GM19395 (cell line): ENCODE measurements around the gene KIF17.
A peak's percentile ranks its signal among the peaks of the same experiment; 100 is the strongest.

Source experiments
- ATAC-seq: cut with Tn5 transposase; IDR thresholded peaks from one replicate; pipeline ENCODE4 v1.9.1; 2021; ENCODE audit warnings: mild to moderate bottlenecking, moderate library complexity; ENCODE audit not compliant: unreplicated experiment

KIF17 gene

DNA sequence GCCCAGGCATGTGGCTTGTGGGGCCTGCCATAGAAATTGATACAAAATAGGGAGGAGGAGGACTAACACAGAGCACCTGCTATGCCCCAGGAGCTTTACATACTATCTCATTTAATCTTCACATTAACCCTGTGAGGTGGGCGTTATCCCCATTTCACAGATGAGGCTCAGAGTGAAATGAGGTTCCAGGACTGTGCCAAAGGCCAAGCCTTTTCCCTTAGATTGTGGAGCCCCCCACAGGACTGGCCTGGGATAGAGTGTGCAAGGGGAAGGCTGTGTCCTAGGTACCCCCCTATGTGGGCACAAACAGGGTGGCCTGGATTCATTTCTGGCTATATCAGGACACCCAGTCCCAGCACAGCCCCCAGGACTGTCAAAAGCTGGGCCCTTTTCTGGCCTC lies 54.4 kb downstream of the KIF17 start:
- ATAC-seq, result no peak

DNA sequence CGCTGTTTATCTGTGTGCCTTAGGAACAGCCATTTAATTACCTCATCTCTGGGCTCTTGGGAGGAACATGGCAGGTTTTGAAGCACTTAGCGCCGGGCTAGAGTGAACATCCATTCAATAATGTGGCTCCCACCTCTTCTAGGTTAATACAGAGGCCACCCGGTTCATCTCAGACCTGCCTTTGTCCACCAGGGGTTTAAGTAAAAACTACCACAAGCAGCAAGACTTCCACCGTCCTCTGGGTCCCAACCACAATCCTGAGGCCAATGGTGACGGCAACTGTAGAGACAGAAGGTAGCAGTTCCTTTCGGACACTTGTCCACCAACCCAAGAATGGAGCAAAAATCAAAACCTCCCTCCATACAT lies 55.7 kb downstream of the KIF17 start:
- no peak for ATAC-seq

DNA sequence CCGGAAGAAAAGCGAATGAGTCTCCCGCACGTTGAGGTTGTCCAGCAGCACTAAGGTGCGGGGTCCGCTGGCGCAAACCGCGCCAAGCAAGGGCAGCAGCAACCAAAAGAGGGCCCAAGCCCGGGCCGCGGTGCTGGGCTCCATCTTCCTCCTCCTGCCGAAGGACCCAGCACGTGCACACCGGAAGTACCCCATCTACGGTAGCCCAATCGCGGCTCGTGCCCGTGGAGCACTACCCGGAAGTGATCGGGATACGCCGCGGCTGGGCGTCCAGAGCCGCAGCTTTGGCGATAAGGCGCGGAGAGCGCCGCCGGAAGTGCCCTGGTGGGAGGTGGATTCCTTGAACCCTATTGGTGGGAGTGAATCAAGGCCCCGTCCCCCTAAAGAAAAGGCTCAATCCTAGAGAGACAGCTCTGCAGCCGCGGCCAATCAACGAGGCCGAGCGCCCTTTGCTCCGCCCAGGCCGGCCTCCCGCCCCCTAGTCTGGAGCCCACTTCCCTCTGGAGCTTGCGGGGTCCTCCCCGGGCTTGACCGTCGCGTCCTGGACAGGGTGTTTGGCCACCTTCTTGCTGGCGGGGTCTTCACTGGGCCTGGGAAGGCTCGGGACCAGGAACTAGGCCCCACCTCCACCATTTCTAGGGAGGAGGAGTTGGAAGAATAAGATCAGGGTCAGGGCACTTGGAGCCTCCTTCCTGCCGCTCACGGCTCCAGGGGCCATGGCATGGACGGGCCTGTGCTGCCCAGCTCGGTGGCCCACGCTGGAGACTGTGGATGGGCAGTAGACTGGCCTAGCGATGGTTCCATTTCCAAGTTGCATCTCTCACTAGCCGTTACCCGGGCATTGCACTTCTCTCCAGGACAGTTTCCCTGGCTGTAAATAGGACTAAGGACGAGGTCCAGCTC lies 56.3 kb downstream of the KIF17 start, which contains the start of gene DDOST:
Gene DDOST (minus strand): TSS at position 163 of the 903 bp plus-strand sequence. CDS start 19 bp downstream, at position 144.
- peak; percentile 98 for ATAC-seq

DNA sequence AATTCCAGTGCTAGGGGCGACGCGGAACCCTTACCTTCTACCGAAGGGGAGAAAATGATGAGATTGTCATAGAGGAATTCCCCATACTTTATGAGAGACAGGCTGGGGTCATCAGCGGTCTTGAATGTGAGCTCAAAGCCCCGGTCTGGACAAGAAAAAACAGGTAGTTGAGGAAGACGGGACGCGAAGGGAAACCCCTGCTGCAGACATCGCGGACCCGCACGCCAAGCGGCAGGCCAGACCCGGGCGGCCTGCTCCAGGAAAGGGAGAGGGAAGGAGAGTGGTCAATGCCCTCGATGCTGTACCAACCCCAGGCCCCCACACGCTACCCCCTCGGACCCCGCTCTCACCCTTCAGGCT lies 57.0 kb downstream of the KIF17 start:
- ATAC-seq, result no peak

DNA sequence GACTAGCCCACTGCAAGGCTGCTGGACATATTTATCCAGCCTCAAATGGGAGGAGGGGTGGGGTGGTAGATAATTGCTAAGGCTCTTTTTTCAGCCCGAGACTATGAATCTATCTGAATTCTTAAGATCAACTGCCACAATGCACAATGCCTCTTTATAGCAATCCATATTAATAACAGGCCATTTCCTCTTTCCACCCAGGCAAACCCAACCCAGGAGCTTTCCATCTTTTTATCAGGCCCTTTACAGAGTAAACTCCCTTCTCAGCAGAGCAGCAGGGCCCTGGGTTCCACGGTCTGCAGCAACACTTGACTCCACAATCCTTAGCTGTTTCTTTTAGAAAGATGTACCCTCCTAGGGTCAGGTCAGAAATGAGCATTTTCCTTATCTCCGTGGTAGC lies 57.4 kb downstream of the KIF17 start:
- no peak for ATAC-seq

DNA sequence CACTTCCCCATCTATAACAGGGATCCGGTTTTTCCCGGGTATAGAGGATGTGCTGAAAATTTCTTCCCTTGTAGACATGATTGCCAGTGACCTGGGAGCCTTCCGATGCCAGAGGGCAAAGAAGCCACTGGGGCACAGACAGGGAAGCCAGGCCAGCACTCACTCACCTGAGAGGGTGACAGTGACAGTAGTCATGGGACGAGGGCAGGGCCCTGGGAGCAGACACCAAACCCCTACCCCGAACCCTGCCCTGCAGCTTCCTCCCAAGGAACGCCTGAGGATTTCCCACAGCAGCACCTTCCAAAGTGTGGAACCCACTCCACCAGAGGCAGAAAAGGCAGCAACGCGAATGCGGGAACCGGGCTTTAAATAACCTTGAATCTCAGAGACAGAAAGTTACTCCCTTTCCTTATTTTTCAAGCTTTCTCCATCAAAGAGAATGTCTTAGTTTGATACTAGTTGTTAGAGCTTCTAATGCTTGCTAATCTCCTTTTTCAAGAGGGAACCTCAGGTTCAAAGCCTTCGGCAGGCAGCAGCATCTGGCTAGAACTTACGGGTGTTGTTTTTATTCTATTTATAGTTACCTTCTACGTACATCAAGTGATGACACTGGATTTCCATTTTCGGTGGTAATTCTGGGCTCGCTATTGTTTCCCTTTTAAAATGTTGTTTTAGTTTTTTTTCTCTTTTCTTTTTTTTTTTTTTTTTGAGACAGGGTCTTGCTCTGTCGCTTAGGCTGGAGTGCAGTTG lies 59.5 kb downstream of the KIF17 start:
- ATAC-seq, result no peak

DNA sequence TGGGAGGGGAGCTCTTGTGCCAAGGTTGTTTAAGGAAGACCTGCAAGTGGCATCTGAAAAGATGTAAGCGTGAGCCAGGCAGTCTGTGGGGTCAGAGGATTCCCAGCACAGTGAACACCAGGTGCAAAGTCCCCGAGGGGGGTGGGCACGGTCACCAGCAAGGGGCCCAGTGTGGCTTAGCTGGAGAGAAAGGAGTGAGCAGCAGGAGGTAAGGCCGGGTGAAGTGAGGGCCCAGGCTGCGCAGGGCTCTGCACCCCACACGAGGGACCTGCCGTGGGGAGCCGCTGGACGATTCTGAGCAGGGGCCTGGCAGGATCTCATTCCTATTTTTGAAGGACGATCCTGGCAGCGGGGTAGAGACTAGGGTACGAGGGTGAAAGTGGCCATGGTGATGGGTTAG lies 60.8 kb downstream of the KIF17 start:
- ATAC-seq, result no peak

DNA sequence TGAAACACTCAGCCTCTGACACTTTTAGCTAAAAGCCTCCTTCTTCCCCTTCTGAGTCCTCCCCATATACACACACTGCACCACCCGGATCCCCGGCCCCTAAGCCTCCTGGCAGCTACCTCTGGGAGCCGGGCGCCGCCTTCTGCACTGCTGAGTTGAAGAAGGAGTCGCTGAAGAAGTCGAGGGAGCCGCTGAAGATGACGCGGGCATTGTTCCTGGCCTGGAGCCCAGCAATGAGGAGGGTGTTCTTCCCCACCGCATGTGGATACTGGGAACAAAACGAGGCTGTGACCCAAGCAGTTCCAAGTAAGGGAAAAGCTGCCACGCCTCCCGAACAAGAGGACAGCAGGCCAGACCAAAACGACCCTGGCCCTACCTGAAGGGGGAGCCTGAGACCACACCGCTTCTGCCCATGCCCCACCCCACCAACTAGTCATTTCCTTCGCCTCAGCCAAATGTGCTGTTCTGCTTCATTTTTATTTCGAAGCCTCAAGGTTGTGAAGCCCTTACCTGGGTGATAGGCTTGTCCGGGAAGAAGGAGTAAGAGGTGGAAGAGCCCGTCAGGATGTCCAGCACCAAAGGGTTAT lies 63.6 kb downstream of the KIF17 start:
- ATAC-seq, result no peak

DNA sequence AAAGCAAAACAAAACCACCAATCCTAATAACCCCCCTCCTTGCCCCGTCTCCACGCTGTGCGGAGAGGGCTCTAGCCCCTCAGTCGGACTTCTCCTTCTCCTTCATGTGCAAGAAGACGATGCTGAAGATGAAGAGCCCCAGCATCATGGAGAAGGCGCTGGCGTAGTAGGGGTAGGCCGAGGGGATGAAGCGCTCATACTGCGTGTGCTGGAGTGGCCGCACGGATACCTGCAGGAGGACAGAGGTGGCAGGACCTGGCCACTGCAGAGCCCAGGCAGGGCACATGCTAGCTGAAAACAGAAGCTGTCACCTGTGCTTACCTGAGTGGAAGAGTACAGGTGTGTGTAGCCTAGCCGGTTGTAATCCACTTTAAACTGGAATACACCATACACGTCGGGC lies 65.5 kb downstream of the KIF17 start:
- no peak for ATAC-seq

DNA sequence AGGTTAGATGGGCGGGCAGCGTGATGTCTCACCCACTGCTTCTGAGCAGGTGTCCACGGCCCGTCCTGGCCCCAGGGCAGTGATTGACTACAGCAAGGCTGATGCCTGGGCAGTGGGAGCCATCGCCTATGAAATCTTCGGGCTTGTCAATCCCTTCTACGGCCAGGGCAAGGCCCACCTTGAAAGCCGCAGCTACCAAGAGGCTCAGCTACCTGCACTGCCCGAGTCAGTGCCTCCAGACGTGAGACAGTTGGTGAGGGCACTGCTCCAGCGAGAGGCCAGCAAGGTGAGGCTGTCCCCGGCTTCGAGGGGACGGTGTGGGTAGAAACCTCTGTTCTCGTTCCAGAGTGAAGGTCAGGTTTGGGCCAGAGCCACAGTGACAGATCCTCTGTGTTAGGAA lies 68.9 kb downstream of the KIF17 start:
- no peak for ATAC-seq

DNA sequence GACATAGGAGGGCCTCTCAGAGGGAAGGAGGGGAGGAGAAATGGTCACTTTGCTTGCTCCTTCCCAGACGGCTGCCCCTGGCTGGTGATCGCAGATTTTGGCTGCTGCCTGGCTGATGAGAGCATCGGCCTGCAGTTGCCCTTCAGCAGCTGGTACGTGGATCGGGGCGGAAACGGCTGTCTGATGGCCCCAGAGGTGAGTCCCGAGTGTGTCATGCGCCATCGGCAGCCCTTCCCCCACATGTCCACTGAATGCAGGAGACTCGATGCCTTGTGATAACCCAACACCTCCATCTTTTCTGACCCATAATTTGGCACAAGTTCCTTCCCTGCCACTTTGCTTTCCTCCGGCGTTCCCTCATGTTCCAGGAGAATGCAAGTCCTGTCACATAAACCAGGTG lies 69.4 kb downstream of the KIF17 start:
- ATAC-seq, result no peak

DNA sequence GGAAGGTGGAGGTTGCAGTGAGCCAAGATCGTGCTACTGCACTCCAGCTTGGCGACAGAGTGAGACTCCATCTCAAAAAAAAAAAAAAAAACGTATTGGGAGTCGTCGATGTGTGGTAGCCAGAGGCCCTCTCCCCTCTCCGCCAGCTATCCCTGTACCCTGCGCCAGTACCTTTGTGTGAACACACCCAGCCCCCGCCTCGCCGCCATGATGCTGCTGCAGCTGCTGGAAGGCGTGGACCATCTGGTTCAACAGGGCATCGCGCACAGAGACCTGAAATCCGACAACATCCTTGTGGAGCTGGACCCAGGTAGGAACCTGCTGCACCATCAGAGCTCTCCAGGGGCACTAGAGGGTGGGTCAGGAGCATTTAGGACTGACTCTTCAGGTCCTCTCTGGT lies 72.4 kb downstream of the KIF17 start:
- ATAC-seq, result no peak

DNA sequence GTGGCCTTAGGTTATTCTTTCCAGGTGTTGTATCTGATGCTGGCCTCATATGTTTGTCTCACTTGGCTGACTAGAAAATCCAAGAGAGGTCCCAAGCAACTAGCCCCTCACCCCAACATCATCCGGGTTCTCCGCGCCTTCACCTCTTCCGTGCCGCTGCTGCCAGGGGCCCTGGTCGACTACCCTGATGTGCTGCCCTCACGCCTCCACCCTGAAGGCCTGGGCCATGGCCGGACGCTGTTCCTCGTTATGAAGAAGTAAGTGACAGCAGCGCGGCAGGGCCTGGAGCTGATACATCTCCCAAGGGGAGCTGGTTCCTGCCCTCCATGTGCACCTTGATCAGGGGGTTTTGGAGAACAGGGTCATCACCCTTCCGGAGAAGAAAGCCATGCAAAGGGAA lies 73.4 kb downstream of the KIF17 start:
- ATAC-seq, result no peak

DNA sequence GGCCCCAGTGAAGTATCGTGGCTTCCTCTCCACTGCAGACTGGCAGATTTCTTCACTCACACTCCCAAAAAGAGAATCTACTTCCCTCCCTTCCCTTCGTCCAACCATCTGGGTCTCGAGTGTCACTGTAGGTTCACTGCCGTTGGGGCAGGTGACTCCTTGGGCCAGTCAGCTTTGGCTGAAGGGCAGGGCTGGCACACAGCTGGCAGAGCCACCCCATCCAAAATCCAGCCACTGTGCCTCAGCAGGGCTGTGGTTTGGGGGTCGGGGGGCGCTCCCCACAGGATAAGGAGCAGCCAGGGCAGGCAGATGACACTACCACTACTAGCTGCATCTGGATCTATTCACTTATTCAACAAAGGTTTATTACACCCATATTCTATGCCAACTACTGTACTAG lies 74.7 kb downstream of the KIF17 start:
- ATAC-seq, result no peak

DNA sequence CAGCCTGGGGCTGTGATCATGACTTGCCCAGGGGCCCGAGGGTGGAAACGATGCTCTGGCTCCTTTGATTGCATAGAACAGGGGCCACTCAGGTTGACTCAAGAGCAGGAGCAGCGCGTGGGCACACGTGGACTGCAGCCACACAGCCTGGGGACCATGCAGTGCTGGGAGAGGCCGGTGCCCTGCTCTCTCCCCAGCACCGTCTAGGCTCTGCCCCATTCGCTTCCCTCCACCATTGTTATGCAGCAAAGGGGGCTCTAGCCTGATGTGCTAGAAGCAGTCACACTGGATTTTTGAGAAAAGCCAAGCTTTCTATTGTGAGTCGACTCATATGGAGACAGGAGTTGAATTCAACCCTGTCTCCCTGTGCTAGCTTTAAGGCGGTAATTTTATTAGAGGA lies 75.8 kb downstream of the KIF17 start:
- ATAC-seq, result no peak

DNA sequence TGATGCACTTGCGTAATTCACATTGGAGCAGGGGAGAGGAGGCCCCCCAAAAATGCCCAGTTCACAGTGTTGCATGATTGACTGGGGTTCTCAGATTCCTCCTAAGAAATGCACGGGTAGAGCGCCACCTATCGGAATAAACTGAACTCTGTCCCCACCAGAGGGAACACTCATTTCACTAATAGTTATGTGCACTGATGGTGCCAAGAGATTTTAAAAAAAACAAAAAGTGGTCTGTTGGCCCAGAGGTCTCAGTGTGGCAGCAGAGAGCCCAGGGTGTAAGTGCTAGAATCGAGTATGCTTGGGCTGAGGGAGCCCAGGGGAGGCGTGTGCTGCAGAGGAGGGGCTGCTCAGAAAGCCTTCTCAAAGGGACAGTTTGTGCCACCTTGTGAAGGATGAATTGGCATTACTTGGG lies 77.6 kb downstream of the KIF17 start:
- ATAC-seq, result no peak

DNA sequence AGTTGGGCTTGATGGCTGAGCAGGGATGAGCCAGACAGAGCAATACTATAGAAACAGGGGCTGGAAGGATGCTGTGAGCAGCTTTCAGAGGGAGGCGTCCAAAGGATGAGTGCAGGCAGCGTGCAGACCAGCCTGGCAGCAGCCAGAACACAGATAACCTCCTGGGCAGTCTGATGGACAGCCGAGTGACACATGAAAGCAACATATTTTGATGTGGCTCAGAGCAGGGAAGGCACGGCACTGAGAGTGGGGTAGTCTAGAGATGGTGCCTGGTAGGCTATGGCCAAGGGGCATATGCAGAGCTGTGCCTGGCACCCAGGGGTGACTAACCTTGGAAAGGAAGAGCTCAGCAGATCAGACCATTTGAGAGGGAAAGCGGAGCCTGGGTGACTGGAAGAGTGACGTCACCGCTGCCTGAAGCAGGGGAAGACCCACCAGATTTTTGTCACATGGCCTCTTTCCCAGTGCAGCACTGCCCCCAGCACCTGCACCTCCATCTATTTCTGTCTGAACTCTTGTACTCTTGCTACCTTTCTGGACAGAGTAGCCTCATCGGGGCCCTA lies 80.9 kb downstream of the KIF17 start:
- no peak for ATAC-seq

DNA sequence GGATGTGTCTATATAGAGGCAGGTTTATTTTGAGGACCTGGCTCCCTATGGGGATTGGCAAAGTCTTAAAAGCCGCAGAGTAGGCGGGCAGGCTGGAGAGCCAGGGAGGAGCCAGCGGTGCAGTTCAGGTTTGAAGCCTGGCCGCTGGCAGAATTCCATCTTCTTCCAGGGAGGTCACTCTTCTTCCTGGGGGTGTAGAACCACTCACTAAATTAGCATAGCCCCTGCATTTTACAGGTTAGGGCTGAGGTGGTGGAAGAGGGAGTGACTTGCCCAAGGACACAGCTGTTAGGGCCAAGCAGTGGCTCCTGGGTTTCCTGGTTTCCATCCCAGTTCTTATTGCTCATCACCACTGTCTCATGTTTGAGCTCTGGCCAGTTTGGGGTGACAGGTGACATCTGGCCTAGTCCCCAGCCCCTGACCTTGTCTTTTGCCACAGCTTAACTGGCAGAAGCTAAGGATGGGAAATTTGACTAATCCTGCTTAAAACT lies 83.2 kb downstream of the KIF17 start:
- no peak for ATAC-seq

DNA sequence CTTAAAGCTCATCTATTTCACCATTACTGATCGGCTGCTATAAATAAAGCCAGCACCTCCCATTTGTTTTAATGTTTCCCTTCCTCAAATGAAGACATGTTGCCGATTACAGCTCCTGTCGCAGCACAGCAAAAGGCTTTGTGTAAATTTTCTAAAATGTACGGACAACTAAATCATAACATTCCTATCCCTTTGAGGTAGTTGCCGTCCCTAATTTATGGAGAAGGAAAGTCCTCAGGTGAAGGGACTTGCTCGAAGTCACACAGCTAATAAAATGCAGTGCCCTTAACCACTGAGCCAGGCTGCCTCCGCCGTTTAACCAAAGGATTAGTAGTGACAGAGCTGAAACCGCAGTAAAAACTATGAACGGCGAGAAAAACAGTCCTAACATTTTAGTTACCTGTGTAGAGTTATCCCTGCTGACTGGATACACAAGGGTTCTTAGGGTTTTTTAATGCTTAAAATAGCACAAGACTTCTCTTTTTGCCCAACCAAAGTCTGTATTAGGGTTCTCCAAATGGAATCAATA lies 83.7 kb downstream of the KIF17 start:
- no peak for ATAC-seq

DNA sequence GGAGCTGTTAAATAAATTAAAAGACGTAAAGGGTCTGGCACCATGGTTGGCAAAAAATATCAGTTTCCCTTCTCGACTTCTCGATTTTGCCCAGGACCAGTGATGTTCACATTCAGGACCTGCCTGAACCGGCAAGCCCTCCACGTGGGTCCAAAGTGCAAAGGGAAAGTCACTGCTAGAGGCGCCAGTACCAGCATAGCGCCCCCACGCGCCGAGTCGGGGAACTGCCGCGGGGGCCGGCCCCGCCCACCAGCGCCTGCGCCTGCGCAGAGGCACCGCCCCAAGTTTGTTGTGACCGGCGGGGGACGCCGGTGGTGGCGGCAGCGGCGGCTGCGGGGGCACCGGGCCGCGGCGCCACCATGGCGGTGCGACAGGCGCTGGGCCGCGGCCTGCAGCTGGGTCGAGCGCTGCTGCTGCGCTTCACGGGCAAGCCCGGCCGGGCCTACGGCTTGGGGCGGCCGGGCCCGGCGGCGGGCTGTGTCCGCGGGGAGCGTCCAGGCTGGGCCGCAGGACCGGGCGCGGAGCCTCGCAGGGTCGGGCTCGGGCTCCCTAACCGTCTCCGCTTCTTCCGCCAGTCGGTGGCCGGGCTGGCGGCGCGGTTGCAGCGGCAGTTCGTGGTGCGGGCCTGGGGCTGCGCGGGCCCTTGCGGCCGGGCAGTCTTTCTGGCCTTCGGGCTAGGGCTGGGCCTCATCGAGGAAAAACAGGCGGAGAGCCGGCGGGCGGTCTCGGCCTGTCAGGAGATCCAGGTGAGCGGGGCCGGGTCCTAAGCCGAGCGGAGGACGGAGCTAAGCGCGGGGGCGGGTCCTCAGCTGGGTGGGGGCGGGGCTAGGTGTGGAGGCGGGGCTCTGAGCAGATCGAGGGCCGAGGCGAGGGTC lies 84.4 kb downstream of the KIF17 start, which contains the start of gene PINK1:
Gene PINK1 (plus strand): TSS at position 269 of the 875 bp plus-strand sequence. CDS start 91 bp downstream, at position 360.
- peak; percentile 68 for ATAC-seq
